HG02610 (cell line): ENCODE measurements around the gene MRPL42.
"Not testable (repeated sequence)": the region's sequence is repeated elsewhere in the genome, so short reads cannot be mapped to it uniquely, and the experiment has no call there.

Experiments used
- ATAC-seq: cut with Tn5 transposase; IDR thresholded peaks from one replicate; pipeline ENCODE4 v1.9.1; 2021; ENCODE audit warnings: mild to moderate bottlenecking, moderate library complexity; ENCODE audit not compliant: unreplicated experiment

The MRPL42 gene

DNA sequence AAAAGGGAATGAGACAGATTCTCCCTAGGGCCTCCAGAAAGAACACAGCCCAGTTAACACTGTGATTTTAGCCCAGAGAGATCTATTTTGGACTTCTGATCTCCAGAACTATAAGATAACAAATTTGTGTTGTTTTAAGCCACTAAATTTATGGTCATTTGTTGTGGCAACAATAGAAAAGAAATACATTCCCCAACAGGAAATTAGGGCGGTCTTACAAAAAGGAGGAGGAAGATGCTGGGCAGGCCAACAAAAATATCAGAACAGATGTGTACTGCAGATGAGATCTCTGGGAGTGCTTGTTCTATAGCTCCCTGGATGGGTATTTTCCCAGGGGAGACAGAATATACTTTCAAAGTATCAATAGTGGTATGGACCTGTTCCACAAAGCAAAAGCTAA lies 73.2 kb downstream of the MRPL42 start:
- no peak for ATAC-seq

- no peak for ATAC-seq
Observed at GRCh38 chr12:93541578-93542225, 74.4 kb downstream of the MRPL42 start.

DNA sequence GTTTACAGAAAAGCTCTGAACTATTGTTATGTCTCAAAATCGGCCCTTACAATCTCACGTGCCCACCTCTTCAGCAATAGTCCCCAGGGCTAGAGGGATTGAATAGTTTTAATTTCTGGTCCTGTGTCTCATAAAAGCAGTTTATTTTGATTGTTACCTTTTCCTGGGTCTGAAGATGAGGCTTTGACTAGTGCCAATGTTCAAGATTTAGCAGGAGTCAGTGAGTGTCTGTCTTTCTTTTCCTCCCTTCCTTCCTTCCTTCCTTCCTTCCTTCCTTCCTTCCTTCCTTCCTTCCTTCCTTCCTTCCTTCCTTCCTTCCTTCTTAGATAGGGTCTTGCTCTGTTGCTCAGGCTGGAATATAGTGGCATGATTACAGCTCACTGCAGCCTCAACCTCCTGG lies 80.5 kb downstream of the MRPL42 start:
- no peak for ATAC-seq

DNA sequence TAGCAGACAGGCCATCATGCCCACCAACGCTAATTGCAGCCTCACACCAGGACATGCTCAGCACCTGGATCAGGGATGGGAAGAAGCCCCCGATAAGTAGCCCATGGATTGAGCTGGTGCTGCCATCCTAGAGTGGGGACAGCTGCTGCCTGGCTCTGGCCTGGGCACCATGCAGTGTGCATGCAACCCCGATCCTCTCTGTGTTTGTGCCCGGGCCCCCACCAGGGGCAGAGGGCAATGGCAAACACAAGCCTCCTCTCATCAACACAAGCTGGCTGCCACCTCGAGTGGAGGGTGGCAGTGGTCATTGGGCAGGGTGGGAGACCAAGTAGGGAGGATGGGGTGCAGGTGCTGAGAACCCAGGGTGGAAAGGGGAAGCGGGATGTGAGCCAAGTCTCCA lies 81.9 kb downstream of the MRPL42 start:
- ATAC-seq, result no peak

DNA sequence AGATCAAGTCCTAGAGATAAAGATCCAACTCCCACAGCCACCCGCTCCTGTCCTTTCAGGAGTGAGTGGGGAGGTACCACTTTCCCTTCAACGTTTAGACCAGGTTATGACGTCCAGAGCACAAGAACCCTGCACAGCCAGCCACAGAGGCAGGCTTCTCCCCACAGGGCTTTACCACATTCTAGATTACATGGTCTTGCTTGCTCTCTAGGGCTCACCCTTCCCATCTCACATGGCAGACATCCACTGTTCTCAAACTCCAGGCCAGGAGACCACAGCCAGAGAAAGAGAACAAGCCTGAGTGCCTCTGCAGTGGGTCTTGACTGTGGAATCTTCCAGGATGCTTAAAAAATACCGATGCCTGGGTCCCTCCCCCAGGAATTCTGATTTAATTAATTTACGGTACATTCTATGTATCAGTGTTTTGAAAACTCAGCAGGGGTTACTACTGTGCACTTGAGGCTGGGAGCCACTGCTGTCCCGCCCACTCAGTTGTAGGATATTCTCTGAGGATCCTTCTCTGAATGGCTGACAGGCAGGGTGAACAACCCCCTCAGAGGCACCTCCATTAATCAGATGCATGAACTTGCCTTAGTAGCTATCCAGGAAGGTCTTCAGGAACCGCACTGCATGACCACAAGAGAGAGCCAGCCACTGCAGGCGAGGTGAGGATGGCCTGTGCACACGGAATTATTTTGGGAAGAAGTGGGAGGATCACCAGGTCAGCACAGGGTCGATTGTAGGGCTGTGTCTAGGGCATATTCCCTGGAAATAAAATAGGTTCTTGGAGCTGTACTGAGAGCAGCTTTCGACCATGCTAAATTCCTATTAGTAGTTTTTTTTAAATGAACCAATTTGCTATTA lies 83.7 kb downstream of the MRPL42 start:
- ATAC-seq, result no peak

- no peak for ATAC-seq
Observed at GRCh38 chr12:93552427-93552826, 85.1 kb downstream of the MRPL42 start.

DNA sequence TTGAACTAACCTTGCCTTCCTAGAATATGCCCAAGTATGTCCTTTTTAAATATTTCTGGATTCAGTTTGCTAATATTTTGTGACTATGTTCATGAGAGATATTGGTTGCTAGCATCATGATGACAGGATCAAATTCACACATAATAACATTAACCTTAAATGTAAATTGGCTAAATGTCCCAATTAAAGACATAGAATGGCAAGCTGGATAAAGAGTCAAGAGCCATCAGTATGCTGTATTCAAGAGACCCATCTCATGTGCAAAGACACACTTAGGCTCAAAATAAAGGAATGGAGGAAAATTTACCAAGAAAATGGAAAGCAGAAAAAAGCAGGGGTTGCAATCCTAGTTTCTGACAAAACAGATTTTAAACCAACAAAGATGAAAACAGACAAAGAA lies 90.6 kb downstream of the MRPL42 start:
- not testable (repeated sequence) for ATAC-seq

DNA sequence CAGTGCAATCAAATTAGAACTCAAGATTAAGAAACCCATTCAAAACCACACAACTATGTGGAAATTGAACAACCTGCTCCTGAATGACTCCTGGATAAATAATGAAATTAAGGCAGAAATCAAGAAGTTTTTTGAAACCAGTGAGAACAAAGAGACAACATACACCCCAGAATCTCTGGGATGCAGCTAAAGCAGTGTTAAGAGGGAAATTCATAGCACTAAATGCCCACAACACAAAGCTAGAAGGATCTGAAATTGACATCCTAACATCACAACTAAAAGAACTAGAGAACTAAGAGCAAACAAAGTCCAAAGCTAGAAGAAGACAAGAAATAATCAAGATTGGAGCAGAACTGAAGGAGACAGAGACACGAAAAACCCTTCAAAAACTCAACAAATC lies 91.4 kb downstream of the MRPL42 start:
- ATAC-seq, result not testable (repeated sequence)

DNA sequence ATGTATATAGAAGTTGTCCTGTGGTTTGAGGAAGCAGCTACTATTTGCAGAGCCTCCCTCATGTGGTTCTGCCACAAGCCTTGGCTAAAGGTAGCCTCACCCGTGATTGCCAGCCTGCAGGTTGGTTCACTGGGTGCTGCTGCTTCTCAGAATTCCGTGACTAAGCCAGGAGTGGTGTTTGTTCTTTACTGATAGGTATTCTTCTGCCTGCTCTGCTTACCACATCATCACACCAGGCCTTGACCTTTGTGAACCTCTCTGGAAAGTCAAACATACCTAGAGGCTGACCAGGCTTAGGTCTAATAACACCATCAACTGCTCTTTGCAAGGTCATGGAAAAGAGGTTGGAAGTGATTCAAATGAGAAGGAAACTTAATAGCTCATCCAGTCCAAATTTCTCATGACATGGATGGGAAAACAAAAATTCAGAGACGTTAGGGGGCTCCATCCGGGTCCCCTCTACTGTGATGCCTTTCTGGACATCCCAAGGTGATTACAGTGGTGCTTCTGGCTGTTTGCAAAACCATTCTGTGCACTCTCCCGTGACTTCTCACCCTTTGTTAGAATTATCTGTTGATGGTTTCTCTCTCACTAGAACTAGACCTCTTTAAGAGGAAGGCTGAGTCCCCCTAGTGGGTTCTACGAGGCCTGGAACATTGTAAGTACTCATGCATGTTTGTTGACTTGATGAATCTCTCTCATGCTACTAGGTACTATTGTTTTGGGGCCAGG lies 96.7 kb downstream of the MRPL42 start:
- no peak for ATAC-seq

DNA sequence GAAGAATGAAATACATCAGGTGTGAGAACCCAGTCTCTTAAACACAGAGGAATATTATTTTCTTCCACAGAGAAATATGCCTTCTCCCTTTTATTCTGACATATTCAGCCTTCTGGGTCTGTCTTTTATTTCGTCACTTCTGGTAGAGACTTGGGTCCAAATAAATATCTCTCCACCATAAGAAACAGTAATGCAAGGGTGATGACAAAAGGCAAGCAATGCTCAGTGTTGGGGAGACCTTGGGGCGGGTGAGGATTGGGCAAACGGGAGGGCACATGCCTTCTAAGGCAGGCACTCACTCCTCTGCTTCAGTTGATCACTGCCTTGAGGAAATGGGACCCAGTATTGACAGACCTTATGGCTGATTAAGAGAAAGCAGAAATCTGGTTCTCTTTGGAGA lies 98.4 kb downstream of the MRPL42 start:
- no peak for ATAC-seq
